A549 (cell line): Measurements from ENCODE around the gene GCAT.

Experiments used
- CEBPB ChIP-seq, 2 experiments: fragments of >200 bp in 1 of 2; sonication (Bioruptor Twin) in 1 of 2; formaldehyde crosslinking in 1 of 2; IDR thresholded peaks; 2 replicates each; pipeline ENCODE4 v1.6.1; 2012 to 2016
- CTCF ChIP-seq: fragments of >200 bp; sonication (Bioruptor Twin); formaldehyde crosslinking; IDR thresholded peaks from 3 replicates; pipeline ENCODE4 v1.5.1; 2016
- ESRRA ChIP-seq: fragments of 150-350 bp; IDR thresholded peaks from 2 replicates; pipeline ENCODE4 v1.6.1; 2014; ENCODE audit warnings: mild to moderate bottlenecking, low read length, borderline replicate concordance
- JUNB ChIP-seq: fragments of >200 bp; sonication (Bioruptor Twin); formaldehyde crosslinking; IDR thresholded peaks from 2 replicates; pipeline ENCODE4 v1.6.1; 2016
- KDM1A ChIP-seq: fragments of 200-600 bp; sonication (generic); IDR thresholded peaks from 2 replicates; pipeline ENCODE4 v1.6.1; 2016; ENCODE audit warnings: low read depth, mild to moderate bottlenecking
- MAX ChIP-seq: IDR thresholded peaks from 2 replicates; pipeline ENCODE4 v1.6.1; 2012
- REST ChIP-seq: fragments of 200-600 bp; sonication (generic); IDR thresholded peaks from 2 replicates; pipeline ENCODE4 v1.6.1; 2016; ENCODE audit warnings: antibody characterized with exemption, mild to moderate bottlenecking, moderate library complexity
- TF ChIP-seq, protein P1 (sequence below): fragments of 450-650 bp; IDR thresholded peaks from 2 replicates; pipeline ENCODE4 v1.6.1; 2014; ENCODE audit warnings: antibody characterized with exemption

DNA sequence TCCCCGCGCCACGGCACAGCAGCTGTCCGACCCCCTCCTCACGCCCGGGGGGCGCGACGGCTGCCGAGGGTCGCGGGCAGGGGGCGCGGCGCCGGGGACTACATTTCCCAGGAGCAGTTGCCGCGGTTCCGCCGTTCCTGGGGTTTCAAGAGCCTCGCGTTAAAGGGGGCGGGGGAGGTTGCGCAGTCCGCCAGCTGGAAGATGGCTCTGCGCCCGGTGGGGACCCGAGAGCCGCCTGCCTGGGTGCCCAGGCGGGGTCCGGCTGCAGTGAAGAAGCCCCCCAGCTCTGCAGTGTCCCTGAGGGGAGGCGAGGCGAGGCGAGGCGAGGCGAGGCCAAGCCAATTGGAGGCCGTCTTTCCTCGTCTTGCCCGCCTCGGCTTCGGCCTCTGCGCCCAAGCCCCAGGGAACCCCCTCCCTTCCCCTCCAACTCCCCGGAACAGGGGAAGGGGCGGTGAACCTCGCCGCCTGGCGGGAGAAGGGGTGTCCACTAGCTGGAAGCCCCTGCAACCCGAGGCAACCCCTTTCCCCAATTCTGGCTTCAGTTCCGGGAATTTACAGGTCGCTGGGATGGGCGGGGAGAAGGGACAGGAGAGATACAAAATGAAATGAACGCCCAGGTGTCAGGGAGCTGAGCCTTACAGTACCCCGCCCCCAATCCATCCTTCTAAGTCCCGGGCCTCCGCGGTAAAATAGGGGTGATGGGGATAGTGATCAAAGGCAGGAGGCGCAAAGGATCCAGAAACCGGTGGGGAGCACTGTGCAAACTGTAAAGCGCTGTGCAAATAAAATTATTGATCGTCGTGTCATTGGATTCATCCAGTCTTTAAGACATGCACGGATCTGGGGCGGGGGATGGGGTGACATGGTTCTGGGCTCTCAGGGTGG, 5.2 kb upstream of the GCAT start:
- TF ChIP-seq CTCF (no peak), REST (peak; percentile 74), ESRRA (no peak), CEBPB (IDR thresholded peaks at IDR 0.05) (0 out of 4 replicates have a peak, but pooled peaks of 1 of the 2 experiments have one; percentile 23), JUNB (no peak), KDM1A (no peak), MAX (no peak)
- TF ChIP-seq, protein P1, sequence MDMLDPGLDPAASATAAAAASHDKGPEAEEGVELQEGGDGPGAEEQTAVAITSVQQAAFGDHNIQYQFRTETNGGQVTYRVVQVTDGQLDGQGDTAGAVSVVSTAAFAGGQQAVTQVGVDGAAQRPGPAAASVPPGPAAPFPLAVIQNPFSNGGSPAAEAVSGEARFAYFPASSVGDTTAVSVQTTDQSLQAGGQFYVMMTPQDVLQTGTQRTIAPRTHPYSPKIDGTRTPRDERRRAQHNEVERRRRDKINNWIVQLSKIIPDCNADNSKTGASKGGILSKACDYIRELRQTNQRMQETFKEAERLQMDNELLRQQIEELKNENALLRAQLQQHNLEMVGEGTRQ = no peak
